GM23338 (cell line): ENCODE data around the gene GTF3C1. TPM values are rescaled to one million over a fixed set of nuclear protein-coding genes. Genes with fewer than 3 reads are reported as not detected.

Experiments
- ATAC-seq: fragments of 200-7000 bp; cut with Tn5 transposase; 3 replicates; pipeline ENCODE4 v1.9.1; 2020
- DNase-seq: peaks from one replicate; pipeline ENCODE4 v3.0.0-alpha.2; 2015; ENCODE audit warnings: low spot score
- H2AFZ ChIP-seq: fragments of 200-600 bp; sonication (generic); 2 replicates; pipeline ENCODE4 v1.8.0; 2016; ENCODE audit warnings: antibody characterized with exemption, mild to moderate bottlenecking, moderate library complexity
- H3F3A ChIP-seq: fragments of 200-600 bp; sonication (generic); replicated peaks from 2 replicates; pipeline ENCODE4 v1.8.0; 2017; ENCODE audit warnings: antibody characterized with exemption, mixed run types, low read depth
- H3K27ac ChIP-seq: fragments of 200-600 bp; sonication (generic); 2 replicates; pipeline ENCODE4 v1.6.1; 2016; ENCODE audit warnings: low read depth
- H3K27me3 ChIP-seq: fragments of 200-600 bp; sonication (generic); 2 replicates; pipeline ENCODE4 v1.8.0; 2016; ENCODE audit warnings: mild to moderate bottlenecking, mixed run types, moderate library complexity; ENCODE audit not compliant: insufficient read depth
- H3K36me3 ChIP-seq: fragments of 200-600 bp; sonication (generic); 2 replicates; pipeline ENCODE4 v1.8.0; 2016; ENCODE audit warnings: mild to moderate bottlenecking; ENCODE audit not compliant: insufficient read depth
- H3K4me1 ChIP-seq: fragments of 200-600 bp; sonication (generic); 2 replicates; pipeline ENCODE4 v1.8.0; 2016; ENCODE audit warnings: mild to moderate bottlenecking, moderate library complexity; ENCODE audit not compliant: insufficient read depth
- H3K4me2 ChIP-seq: fragments of 200-600 bp; sonication (generic); 2 replicates; pipeline ENCODE4 v1.7.1; 2017; ENCODE audit warnings: mixed run types
- H3K4me3 ChIP-seq: fragments of 200-600 bp; sonication (generic); 2 replicates; pipeline ENCODE4 v1.6.1; 2016; ENCODE audit warnings: mixed run types
- H3K79me2 ChIP-seq: fragments of 200-600 bp; sonication (generic); replicated peaks from 2 replicates; pipeline ENCODE4 v1.8.0; 2017; ENCODE audit warnings: mild to moderate bottlenecking; ENCODE audit not compliant: insufficient read depth
- H3K9me2 ChIP-seq: fragments of 200-600 bp; sonication (generic); 2 replicates; pipeline ENCODE4 v1.8.0; 2017; ENCODE audit not compliant: insufficient read depth
- H4K20me1 ChIP-seq: fragments of 200-600 bp; sonication (generic); replicated peaks from 2 replicates; pipeline ENCODE4 v1.8.0; 2017; ENCODE audit warnings: mild to moderate bottlenecking; ENCODE audit not compliant: insufficient read depth
- H3K27ac Mint-ChIP-seq: 2 replicates; pipeline ENCODE4 v1.8.0; 2020; ENCODE audit warnings: inconsistent platforms, mild to moderate bottlenecking, moderate library complexity, mixed read lengths
- H3K27me3 Mint-ChIP-seq: 3 replicates; pipeline ENCODE4 v1.8.0; 2022; ENCODE audit warnings: low read depth, mild to moderate bottlenecking, moderate library complexity, mixed read lengths, inconsistent platforms; ENCODE audit not compliant: insufficient read depth, poor library complexity
- H3K36me3 Mint-ChIP-seq: 3 replicates; pipeline ENCODE4 v1.8.0; 2021; ENCODE audit warnings: low read depth, mild to moderate bottlenecking, inconsistent platforms, moderate library complexity, mixed read lengths
- H3K4me1 Mint-ChIP-seq: 3 replicates; pipeline ENCODE4 v1.8.0; 2020; ENCODE audit warnings: mild to moderate bottlenecking, inconsistent platforms, mixed read lengths
- H3K4me3 Mint-ChIP-seq: 3 replicates; pipeline ENCODE4 v1.8.0; 2021; ENCODE audit warnings: moderate library complexity, mild to moderate bottlenecking, inconsistent platforms, mixed read lengths
- H3K9me3 Mint-ChIP-seq: 3 replicates; pipeline ENCODE4 v1.8.0; 2020; ENCODE audit warnings: moderate library complexity, mild to moderate bottlenecking, inconsistent platforms, mixed read lengths
- CREB1 ChIP-seq: fragments of 250-450 bp; sonication (Bioruptor Pico); IDR thresholded peaks from 2 replicates; pipeline ENCODE4 v1.5.0; 2020; ENCODE audit warnings: low read depth, mild to moderate bottlenecking, moderate library complexity
- EZH2 ChIP-seq: fragments of 200-600 bp; sonication (generic); IDR thresholded peaks from one replicate; pipeline ENCODE4 v1.8.0; 2017; ENCODE audit warnings: antibody characterized with exemption, mild to moderate bottlenecking, low read depth; ENCODE audit not compliant: unreplicated experiment
- EZH2phosphoT487 ChIP-seq: fragments of 200-600 bp; sonication (generic); IDR thresholded peaks from one replicate; pipeline ENCODE4 v1.8.1; 2018; ENCODE audit warnings: antibody characterized with exemption; ENCODE audit not compliant: unreplicated experiment
- JUNB ChIP-seq: IDR thresholded peaks from one replicate; pipeline ENCODE4 v1.6.1; 2016; ENCODE audit warnings: antibody characterized with exemption; ENCODE audit not compliant: unreplicated experiment
- POLR2AphosphoS5 ChIP-seq: IDR thresholded peaks from 2 replicates; pipeline ENCODE4 v1.6.1; 2016; ENCODE audit warnings: antibody characterized with exemption, low read depth
- REST ChIP-seq: IDR thresholded peaks from one replicate; pipeline ENCODE4 v1.6.1; 2018; ENCODE audit warnings: antibody characterized with exemption; ENCODE audit not compliant: unreplicated experiment
- STAT1 ChIP-seq: IDR thresholded peaks from one replicate; pipeline ENCODE4 v1.6.1; 2016; ENCODE audit warnings: antibody characterized with exemption; ENCODE audit not compliant: unreplicated experiment
- ZNF114 ChIP-seq: fragments of 250-450 bp; sonication (Bioruptor Pico); IDR thresholded peaks from 2 replicates; pipeline ENCODE4 v1.5.0; 2020; ENCODE audit warnings: mild to moderate bottlenecking, moderate library complexity
- ZNF462 ChIP-seq: fragments of 250-450 bp; sonication (Bioruptor Pico); IDR thresholded peaks from 2 replicates; pipeline ENCODE4 v1.5.0; 2020; ENCODE audit warnings: mild to moderate bottlenecking, moderate library complexity
- polyA plus RNA-seq: library from polyadenylated mRNA; unstranded; fragments of >200 nt; fragmentation: Nextera tagmentation; extraction: Ambion mirVana; gene quantifications from 2 replicates; pipeline ENCODE4 v1.2.1, GENCODE V29; 2016
- total RNA-seq: library from RNA; depleted of rRNA; stranded (reverse); fragments of >200 nt; shearing (Covaris generic); gene quantifications from 2 replicates; pipeline ENCODE4 v1.2.3, GENCODE V29; 2014

The GTF3C1 gene
- total and polyA plus RNA-seq, 2 experiments from 2014 or later: 78.5 to 138 TPM

- no peaks in the 10 kb centered on the region for H4K20me1 ChIP-seq
- no peaks in the 10 kb centered on the region for H3K36me3 Mint-ChIP-seq
- no peak overlapping the region for H3K27ac ChIP-seq
- H2AFZ ChIP-seq: no peak overlapping the region
- TF ChIP-seq EZH2: no peak
- no peak for TF ChIP-seq POLR2AphosphoS5
- no peak for TF ChIP-seq ZNF462 (CRISPR knock-in tag)
- no peak for TF ChIP-seq ZNF114
- TF ChIP-seq CREB1 (CRISPR knock-in tag): no peak
- TF ChIP-seq REST: no peak
- no peak for TF ChIP-seq EZH2phosphoT487
- no peak for TF ChIP-seq STAT1
- no peak for TF ChIP-seq JUNB
- no peaks in the 10 kb centered on the region for H3F3A ChIP-seq
- H3K27ac Mint-ChIP-seq: no peak overlapping the region
- no peaks in the 10 kb centered on the region for H3K27me3 ChIP-seq
- H3K4me3 ChIP-seq: no peak overlapping the region
- no peak overlapping the region for H3K4me2 ChIP-seq
- H3K4me1 ChIP-seq: no peaks in the 10 kb centered on the region
- no peaks in the 10 kb centered on the region for H3K9me2 ChIP-seq
- no peaks in the 10 kb centered on the region for H3K79me2 ChIP-seq
- no peak for ATAC-seq
- H3K36me3 ChIP-seq: no peaks in the 10 kb centered on the region
- DNase-seq: no peak
- H3K4me3 Mint-ChIP-seq: no peak overlapping the region
- H3K9me3 Mint-ChIP-seq: no peaks in the 10 kb centered on the region
- peaks cover 5% of the 10 kb centered on the region for H3K27me3 Mint-ChIP-seq
- peaks cover 2% of the 10 kb centered on the region for H3K4me1 Mint-ChIP-seq
These were observed 115.3 kb downstream of the GTF3C1 start for GRCh38 chr16:27434141-27435051.
